OCI-LY7 (cell line): Measurements from ENCODE around the gene TMEM244. TPM values are rescaled to one million over a fixed set of nuclear protein-coding genes. Genes with fewer than 3 reads are reported as not detected.

ENCODE experiments used
- BruUV-seq: library from RNA; stranded (reverse); fragments of 400-500 nt; replicated peaks from 2 replicates; lab custom pipeline; 2021; lab: Mats Ljungman, UMichigan
- CTCF ChIA-PET: fragments of 300-600 bp; sonication (Branson Sonifier 250); formaldehyde crosslinking; loops from one replicate; lab custom pipeline; 2022; ENCODE audit warnings: antibody characterized with exemption; ENCODE audit not compliant: unreplicated experiment; lab: Charles Lee
- POLR2A ChIA-PET: fragments of 300-600 bp; sonication (Branson Sonifier 250); formaldehyde crosslinking; loops from one replicate; lab custom pipeline; 2022; ENCODE audit warnings: antibody characterized with exemption; lab: Charles Lee
- DNase-seq: peaks from one replicate; pipeline ENCODE4 v3.0.0-alpha.2; 2015; ENCODE audit warnings: low spot score
- H2AFZ ChIP-seq: fragments of 200-600 bp; sonication (generic), shearing (Covaris generic); 2 replicates; pipeline ENCODE4 v1.6.1; 2014; ENCODE audit warnings: mild to moderate bottlenecking, antibody characterized with exemption, low read length, moderate library complexity
- H3K27ac ChIP-seq: fragments of 200-600 bp; sonication (generic); 2 replicates; pipeline ENCODE4 v1.5.1; 2014; ENCODE audit warnings: mixed run types, low read depth, mild to moderate bottlenecking, moderate library complexity, low read length, inconsistent platforms; ENCODE audit not compliant: poor library complexity, severe bottlenecking
- H3K36me3 ChIP-seq: fragments of 200-600 bp; sonication (generic); 2 replicates; pipeline ENCODE4 v1.6.1; 2014; ENCODE audit warnings: mild to moderate bottlenecking, antibody characterized with exemption, low read length, moderate library complexity, mixed read lengths; ENCODE audit not compliant: insufficient read depth
- H3K4me1 ChIP-seq: fragments of 200-600 bp; sonication (generic); 2 replicates; pipeline ENCODE4 v1.5.1; 2014; ENCODE audit warnings: mild to moderate bottlenecking, low read length; ENCODE audit not compliant: insufficient read depth, poor library complexity, severe bottlenecking
- H3K4me2 ChIP-seq: fragments of 200-600 bp; sonication (generic); 2 replicates; pipeline ENCODE4 v1.6.1; 2014; ENCODE audit warnings: mild to moderate bottlenecking, low read length
- H3K4me3 ChIP-seq: fragments of 200-600 bp; sonication (generic); 2 replicates; pipeline ENCODE4 v1.5.1; 2014; ENCODE audit warnings: mild to moderate bottlenecking, low read depth, low read length; ENCODE audit not compliant: poor library complexity, severe bottlenecking
- H3K79me2 ChIP-seq: fragments of 200-600 bp; sonication (generic); 2 replicates; pipeline ENCODE4 v1.6.1; 2016; ENCODE audit warnings: low read depth, mild to moderate bottlenecking, low read length, moderate library complexity, mixed read lengths; ENCODE audit not compliant: insufficient read depth
- H3K9me2 ChIP-seq: fragments of 200-600 bp; sonication (generic); 2 replicates; pipeline ENCODE4 v1.6.1; 2016; ENCODE audit warnings: mild to moderate bottlenecking, low read length, mixed read lengths; ENCODE audit not compliant: insufficient read depth
- H3K9me3 ChIP-seq: fragments of 200-600 bp; sonication (generic); 2 replicates; pipeline ENCODE4 v1.6.1; 2014; ENCODE audit warnings: mild to moderate bottlenecking, mixed run types, low read length, mixed read lengths
- H4K20me1 ChIP-seq: fragments of 200-600 bp; sonication (generic); 2 replicates; pipeline ENCODE4 v1.6.1; 2014; ENCODE audit warnings: mild to moderate bottlenecking, antibody characterized with exemption, low read length, moderate library complexity, mixed read lengths; ENCODE audit not compliant: insufficient read depth
- EZH2phosphoT487 ChIP-seq: fragments of 200-600 bp; sonication (generic); IDR thresholded peaks from 2 replicates; pipeline ENCODE4 v1.6.1; 2018; ENCODE audit warnings: low read depth, borderline replicate concordance, mild to moderate bottlenecking, mixed run types, antibody characterized with exemption, low read length, moderate library complexity, mixed read lengths
- intact Hi-C: fragments of 100-400 bp; cut with micrococcal nuclease; formaldehyde crosslinking; loops from one replicate; pipeline ENCODE4 v1.10.0; 2022; ENCODE audit not compliant: unreplicated experiment
- total RNA-seq, 2 experiments: library from RNA; depleted of rRNA in 1 of 2; stranded (reverse); fragments of >200 nt in 1 of 2; shearing (Covaris generic) in 1 of 2; gene quantifications; 2 replicates each; pipeline ENCODE4 v1.2.3, GENCODE V29; 2014 to 2022
- TF ChIP-seq, protein P1 (sequence below): fragments of 200-600 bp; sonication (generic); conservative IDR thresholded peaks from 2 replicates; pipeline ENCODE4 v1.5.1; 2014; ENCODE audit warnings: mild to moderate bottlenecking, antibody characterized with exemption, low read length, moderate library complexity, mixed read lengths

TMEM244 gene
- total RNA-seq, 2 experiments from 2014 or later = not detected

DNA sequence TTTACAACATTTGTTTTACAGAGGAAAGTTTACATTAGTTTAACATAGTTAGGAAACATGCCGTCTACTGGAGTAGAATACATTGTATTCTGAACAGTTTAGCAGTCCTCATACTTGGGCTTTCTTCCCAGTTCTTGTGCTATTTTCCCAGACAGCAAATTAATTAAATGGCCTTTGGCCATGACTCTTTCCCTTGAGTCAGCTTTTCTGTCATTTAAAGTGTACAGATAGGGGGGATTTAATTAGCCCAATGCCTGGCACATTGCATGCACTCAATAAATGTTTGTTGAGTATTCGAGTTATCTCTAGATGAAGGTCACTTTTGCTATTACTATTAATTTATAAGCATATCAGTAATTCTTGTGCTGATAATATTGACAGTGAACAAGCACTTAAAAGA lies 1.6 kb downstream of the TMEM244 start:
- no peak for TF ChIP-seq EZH2phosphoT487
- TF ChIP-seq, protein P1, sequence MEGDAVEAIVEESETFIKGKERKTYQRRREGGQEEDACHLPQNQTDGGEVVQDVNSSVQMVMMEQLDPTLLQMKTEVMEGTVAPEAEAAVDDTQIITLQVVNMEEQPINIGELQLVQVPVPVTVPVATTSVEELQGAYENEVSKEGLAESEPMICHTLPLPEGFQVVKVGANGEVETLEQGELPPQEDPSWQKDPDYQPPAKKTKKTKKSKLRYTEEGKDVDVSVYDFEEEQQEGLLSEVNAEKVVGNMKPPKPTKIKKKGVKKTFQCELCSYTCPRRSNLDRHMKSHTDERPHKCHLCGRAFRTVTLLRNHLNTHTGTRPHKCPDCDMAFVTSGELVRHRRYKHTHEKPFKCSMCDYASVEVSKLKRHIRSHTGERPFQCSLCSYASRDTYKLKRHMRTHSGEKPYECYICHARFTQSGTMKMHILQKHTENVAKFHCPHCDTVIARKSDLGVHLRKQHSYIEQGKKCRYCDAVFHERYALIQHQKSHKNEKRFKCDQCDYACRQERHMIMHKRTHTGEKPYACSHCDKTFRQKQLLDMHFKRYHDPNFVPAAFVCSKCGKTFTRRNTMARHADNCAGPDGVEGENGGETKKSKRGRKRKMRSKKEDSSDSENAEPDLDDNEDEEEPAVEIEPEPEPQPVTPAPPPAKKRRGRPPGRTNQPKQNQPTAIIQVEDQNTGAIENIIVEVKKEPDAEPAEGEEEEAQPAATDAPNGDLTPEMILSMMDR = no peak
- BruUV-seq = no TSS peak
- no peak overlapping the region for H2AFZ ChIP-seq
- no peak overlapping the region for H3K27ac ChIP-seq
- ChIA-PET CTCF (no interaction called here), POLR2A (interaction anchor here (0.6 kb wide), 1 partner anchor 11 kb away, joined by 3 read pairs; no protein-coding TSS in a partner anchor)
- DNase-seq = no peak
- no peaks in the 10 kb centered on the region for H3K79me2 ChIP-seq
- no peaks in the 10 kb centered on the region for H4K20me1 ChIP-seq
- H3K9me3 ChIP-seq = no peaks in the 10 kb centered on the region
- intact Hi-C loops = no loop called here
- no peak overlapping the region for H3K4me2 ChIP-seq
- no peaks in the 10 kb centered on the region for H3K36me3 ChIP-seq
- H3K4me1 ChIP-seq = no peaks in the 10 kb centered on the region
- H3K4me3 ChIP-seq = no peak overlapping the region
- H3K9me2 ChIP-seq = no peaks in the 10 kb centered on the region; the same call in 1 of the 2 replicates

DNA sequence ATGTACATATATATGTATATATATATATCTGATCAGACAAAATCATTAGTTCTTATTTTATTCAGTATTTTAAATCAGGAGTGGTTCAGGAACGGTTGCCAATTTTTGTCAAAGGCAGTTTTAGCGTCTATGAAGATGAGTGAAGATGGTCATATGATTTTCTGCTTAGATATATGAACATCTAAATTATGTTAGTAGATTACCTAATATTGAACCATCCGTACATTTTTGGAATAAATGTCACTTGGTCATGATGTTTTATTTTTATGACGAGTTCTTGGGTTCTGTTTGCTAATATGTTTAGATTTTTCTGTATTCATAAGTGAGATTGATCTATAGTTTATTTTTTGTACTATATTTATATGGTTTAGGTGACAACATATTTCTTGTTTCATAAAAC lies 3.3 kb downstream of the TMEM244 start:
- DNase-seq = no peak
- H3K4me1 ChIP-seq = no peaks in the 10 kb centered on the region
- H2AFZ ChIP-seq = no peak overlapping the region
- ChIA-PET POLR2A (no interaction called here), CTCF (no interaction called here)
- no peaks in the 10 kb centered on the region for H3K79me2 ChIP-seq
- no peaks in the 10 kb centered on the region for H3K36me3 ChIP-seq
- intact Hi-C loops = no loop called here
- H3K9me2 ChIP-seq = no peaks in the 10 kb centered on the region; the same call in 1 of the 2 replicates
- H3K27ac ChIP-seq = no peak overlapping the region
- H3K9me3 ChIP-seq = no peaks in the 10 kb centered on the region
- no peaks in the 10 kb centered on the region for H4K20me1 ChIP-seq
- BruUV-seq = no TSS peak
- no peak overlapping the region for H3K4me2 ChIP-seq
- H3K4me3 ChIP-seq = no peak overlapping the region
- TF ChIP-seq, protein P1 = no peak
- no peak for TF ChIP-seq EZH2phosphoT487

GRCh38 chr6:129853996-129854711 lies 7.0 kb downstream of the TMEM244 start:
- Histone ChIP-seq H3K36me3 (no peaks in the 10 kb centered on the region), H3K4me3 (no peak overlapping the region), H3K79me2 (no peaks in the 10 kb centered on the region), H4K20me1 (no peaks in the 10 kb centered on the region), H2AFZ (no peak overlapping the region), H3K4me2 (no peak overlapping the region), H3K9me3 (no peaks in the 10 kb centered on the region), H3K27ac (no peak overlapping the region), H3K4me1 (no peaks in the 10 kb centered on the region), H3K9me2 (no peaks in the 10 kb centered on the region; the same call in 1 of the 2 replicates)
- DNase-seq = no peak
- intact Hi-C loops = no loop called here
- no TSS peak for BruUV-seq
- TF ChIP-seq EZH2phosphoT487 = no peak
- TF ChIP-seq, protein P1 = no peak
- POLR2A ChIA-PET = interaction anchor here (1.1 kb wide), 1 partner anchor 18 kb away, joined by 3 read pairs; no protein-coding TSS in a partner anchor
- CTCF ChIA-PET = no interaction called here
